ENCODE measurements around the gene SRL.

The SRL gene

DNA sequence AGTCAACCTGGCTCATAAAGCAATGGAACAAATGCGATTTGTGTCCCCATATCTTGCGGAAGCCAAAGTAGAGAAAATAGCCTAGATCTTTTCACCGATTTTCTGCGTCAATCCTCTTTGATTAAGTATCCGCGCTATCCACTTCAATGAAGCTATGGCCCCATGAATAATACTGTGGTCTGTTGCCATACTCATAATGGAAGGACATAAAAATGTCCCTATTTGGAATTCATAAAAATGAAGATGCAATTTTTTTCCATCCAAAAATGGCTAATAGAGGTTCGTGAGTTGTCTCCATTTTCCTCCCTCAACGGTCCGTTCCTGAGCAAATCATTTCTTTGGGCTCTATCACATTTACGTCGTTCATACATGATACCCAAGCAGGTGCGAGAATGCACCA, 100.3 kb downstream of the SRL start:
- H3K27ac Mint-ChIP-seq: no peak overlapping the region
- no peaks in the 10 kb centered on the region for H3K9me3 Mint-ChIP-seq
- H3K36me3 Mint-ChIP-seq: no peaks in the 10 kb centered on the region
- H3K4me1 Mint-ChIP-seq: peaks cover 4% of the 10 kb centered on the region
- peaks cover 2% of the 10 kb centered on the region for H3K27me3 Mint-ChIP-seq
- no peak overlapping the region for H3K4me3 Mint-ChIP-seq

DNA sequence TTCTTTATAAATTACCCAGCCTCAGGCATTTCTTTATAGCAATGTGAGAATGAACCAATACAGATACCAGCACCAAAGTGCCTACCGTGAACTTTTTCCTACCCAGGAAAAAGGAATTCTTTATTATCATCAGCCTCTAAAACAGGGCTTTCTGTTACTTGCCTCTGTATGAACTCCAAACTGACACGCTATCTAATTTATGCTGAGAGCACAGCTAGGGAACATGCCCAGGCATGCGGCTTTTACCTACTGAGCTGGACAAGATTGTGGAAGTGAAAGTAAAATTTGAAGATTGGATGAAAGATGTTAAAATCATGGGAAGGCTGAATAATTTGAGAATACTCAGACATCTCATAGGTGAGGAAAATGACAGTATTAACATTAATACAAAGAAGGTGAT, 101.2 kb downstream of the SRL start:
- no peaks in the 10 kb centered on the region for H3K36me3 Mint-ChIP-seq
- no peaks in the 10 kb centered on the region for H3K9me3 Mint-ChIP-seq
- H3K4me3 Mint-ChIP-seq: no peak overlapping the region
- H3K27ac Mint-ChIP-seq: no peak overlapping the region
- peaks cover 4% of the 10 kb centered on the region for H3K4me1 Mint-ChIP-seq
- H3K27me3 Mint-ChIP-seq: peaks cover 2% of the 10 kb centered on the region

- no peak overlapping the region for H3K27ac Mint-ChIP-seq
- H3K27me3 Mint-ChIP-seq: peaks cover 2% of the 10 kb centered on the region
- no peak overlapping the region for H3K4me3 Mint-ChIP-seq
- peaks cover 4% of the 10 kb centered on the region for H3K4me1 Mint-ChIP-seq
- no peaks in the 10 kb centered on the region for H3K36me3 Mint-ChIP-seq
- no peaks in the 10 kb centered on the region for H3K9me3 Mint-ChIP-seq
These were observed 101.9 kb downstream of the SRL start for GRCh38 chr16:4139968-4140367.

All from activated naive CD4-positive, alpha-beta T cell treated with anti-CD3 and anti-CD28 coated beads, Interleukin-2, amount 50 U/mL, for 24 hours (primary cell).